ENCODE results near the gene CRY2. TPM values are rescaled to one million over a fixed set of nuclear protein-coding genes. Genes with fewer than 3 reads are reported as not detected.

CRY2 gene
- total and polyA plus RNA-seq, 10 of the 15 experiments (the other 5 are each of a cell fraction or from before 2014, with no cell fraction given) = 1.2 to 14.7 (median 8.1) TPM

- no peak for TF ChIP-seq SMAD5 (IDR thresholded peaks at IDR 0.05; ENCODE audit: low read depth)
- TF ChIP-seq HSF1 (IDR thresholded peaks at IDR 0.05; ENCODE audit: low read depth, low read length) = no peak
These were observed 70.0 kb downstream of the CRY2 start (continued) for GRCh38 chr11:45917286-45917622.

DNA sequence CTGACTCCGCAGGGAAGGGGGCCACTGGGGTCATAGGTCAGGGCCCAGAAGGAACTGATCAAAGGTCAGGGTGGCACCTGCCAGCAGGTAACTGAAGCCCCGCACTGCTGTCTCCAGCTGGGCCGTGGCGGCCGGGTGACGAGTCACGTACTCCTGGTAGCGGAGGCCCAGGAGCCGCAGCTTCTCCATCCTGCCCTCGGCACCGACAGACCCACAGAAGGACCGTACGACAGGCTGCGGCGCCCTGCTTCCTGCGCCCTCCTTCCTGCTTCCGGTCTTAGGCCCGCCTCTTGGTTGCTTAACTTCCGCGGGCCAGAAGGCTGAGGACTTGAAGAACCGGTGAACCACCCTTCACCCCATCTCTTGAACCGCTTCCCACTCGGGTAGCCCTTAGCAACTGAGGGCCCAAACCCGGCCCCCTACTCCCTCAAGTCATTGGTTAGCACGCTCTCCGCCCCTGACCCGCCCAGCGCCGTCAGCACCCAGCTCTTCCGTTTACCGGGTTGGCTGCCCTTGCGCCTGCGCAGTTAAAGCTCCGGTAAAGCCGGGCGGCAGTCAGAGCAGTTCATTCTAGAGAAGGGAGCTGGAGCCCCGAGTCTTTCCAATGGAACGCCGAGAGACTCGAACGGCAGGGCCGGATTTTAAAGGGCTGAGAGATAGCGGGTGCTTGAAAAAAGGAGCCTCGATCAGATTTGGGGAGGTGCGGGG is 70.5 kb downstream of the CRY2 start, which contains the start of gene PEX16:
TSS of gene PEX16 (minus strand) at position 255 of the 708 bp plus-strand sequence. CDS start at position 189, 66 bp downstream.
- Histone ChIP-seq H4K20me1 (ENCODE audit: control insufficient read depth, insufficient read depth) (no peaks in the 10 kb centered on the region), H3K27ac (ENCODE audit: control insufficient read depth, insufficient read depth) (peak within 1 kb of the TSS; percentile 92), H3K4me3 (peak within 1 kb of the TSS; percentile 99), H3K4me2 (ENCODE audit: control insufficient read depth, insufficient read depth) (peak within 1 kb of the TSS; percentile 100), H3K9me3 (replicated peaks; ENCODE audit: control insufficient read depth, insufficient read depth, low read length) (no peaks in the 10 kb centered on the region), H3K9ac (ENCODE audit: control insufficient read depth, insufficient read depth, low read length) (peak within 1 kb of the TSS; percentile 99), H3K79me2 (ENCODE audit: control insufficient read depth, insufficient read depth, low read length) (peaks cover 16% of the 10 kb centered on the region), H3K27me3 (replicated peaks in 1 of 2; ENCODE audit: control insufficient read depth in 2 of 2, insufficient read depth in 2 of 2, low read length in 1 of 2) (peaks cover 2 to 4% of the 10 kb centered on the region in 2 experiments; a peak in 3 of 4 replicates), H3K4me1 (ENCODE audit: control insufficient read depth, insufficient read depth, low read length) (peaks cover 18% of the 10 kb centered on the region), H3K36me3 (ENCODE audit: control insufficient read depth in 2 of 2, insufficient read depth in 2 of 2, low read length in 1 of 2) (peaks cover 12 to 15% of the 10 kb centered on the region in 2 experiments), H2AFZ (ENCODE audit: control insufficient read depth, low read depth, low read length) (peak within 1 kb of the TSS; percentile 98)
- WGBS (ENCODE audit: insufficient coverage, insufficient replicate concordance, low lambda C conversion rate, missing lambda C conversion rate) = 2% methylated on average over 45 of the region's 45 CpGs
- peak; percentile 92 for ATAC-seq
- in situ Hi-C loops (cut with MboI) = no loop called here
- ChIA-PET SMC1A (ENCODE audit: uncharacterized antibody, unreplicated experiment) (interaction anchor here (0.7 to 2.8 kb wide), 8 partner anchors 13 to 86 kb away, joined by 3 to 31 read pairs (median 4); partner anchors contain the start of gene CRY2), CTCF (interaction anchor here (0.5 to 2.4 kb wide), 10 partner anchors 12 to 565 kb away, joined by 3 to 12 read pairs (median 3); no protein-coding TSS in a partner anchor), POLR2A (interaction anchor here (0.8 to 2.6 kb wide), 11 partner anchors 9 to 108 kb away, joined by 3 to 27 read pairs (median 4); partner anchors contain the start of gene CRY2), RAD21 (ENCODE audit: unreplicated experiment) (interaction anchor here (0.6 to 2.8 kb wide), 13 partner anchors 13 to 146 kb away, joined by 3 to 29 read pairs (median 4); partner anchors contain the start of genes CRY2 and SLC35C1)
- DNase-seq (ENCODE audit: low read depth, low spot score) = peak; percentile 94
- BruUV-seq (replicated peaks) = no TSS peak
- intact Hi-C loops (cut with micrococcal nuclease; ENCODE audit: unreplicated experiment) = loop anchor here (1.0 to 2.0 kb wide), 2 partner anchors 13 to 71 kb away; partner anchors contain the start of gene CRY2
- FAIRE-seq = peak; percentile 100
- TF ChIP-seq SMARCA5 (IDR thresholded peaks at IDR 0.05) (peak; percentile 57; the same call in 1 of the 2 replicates), BHLHE40 (IDR thresholded peaks at IDR 0.05; ENCODE audit: borderline replicate concordance in 1 of 2, low read depth in 2 of 2, low read length in 1 of 2) (no peak; a peak in 1 of 4 replicates), SMC3 (IDR thresholded peaks at IDR 0.05; ENCODE audit: borderline replicate concordance, low read length) (no peak), JUND (IDR thresholded peaks at IDR 0.05; ENCODE audit: low read depth, low read length) (no peak), TCF7 (IDR thresholded peaks at IDR 0.05; ENCODE audit: borderline replicate concordance) (no peak), CUX1 (IDR thresholded peaks at IDR 0.05; ENCODE audit: insufficient replicate concordance, low read depth, low read length) (peak; percentile 95), JUNB (IDR thresholded peaks at IDR 0.05) (no peak), CHD1 (IDR thresholded peaks at IDR 0.05; ENCODE audit: low read depth, low read length) (no peak), EED (IDR thresholded peaks at IDR 0.05; ENCODE audit: low read depth) (no peak), RBBP5 (conservative IDR thresholded peaks at IDR 0.05) (no peak), TCF12 (IDR thresholded peaks at IDR 0.05; ENCODE audit: low read depth, low read length) (no peak), MEF2B (IDR thresholded peaks at IDR 0.05; ENCODE audit: partially characterized antibody, poor library complexity, severe bottlenecking) (peak; percentile 14)
- TF ChIP-seq, protein P1, sequence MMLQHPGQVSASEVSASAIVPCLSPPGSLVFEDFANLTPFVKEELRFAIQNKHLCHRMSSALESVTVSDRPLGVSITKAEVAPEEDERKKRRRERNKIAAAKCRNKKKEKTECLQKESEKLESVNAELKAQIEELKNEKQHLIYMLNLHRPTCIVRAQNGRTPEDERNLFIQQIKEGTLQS (IDR thresholded peaks at IDR 0.05; ENCODE audit: borderline replicate concordance, extremely low read depth, low read depth, low read length) = no peak

All from GM12878 (cell line).